GM12878 (cell line): Measurements from ENCODE around the gene PLK4. TPM values are rescaled to one million over a fixed set of nuclear protein-coding genes. Genes with fewer than 3 reads are reported as not detected.

ENCODE experiments used
- ATF2 ChIP-seq: IDR thresholded peaks from 2 replicates; pipeline ENCODE4 v1.6.1; 2012; ENCODE audit warnings: low read length, inconsistent platforms
- CREM ChIP-seq: IDR thresholded peaks from 2 replicates; pipeline ENCODE4 v1.6.1; 2014; ENCODE audit warnings: antibody characterized with exemption, low read depth
- DPF2 ChIP-seq: fragments of 450-650 bp; IDR thresholded peaks from 2 replicates; pipeline ENCODE4 v1.6.1; 2017; ENCODE audit warnings: mild to moderate bottlenecking
- IKZF2 ChIP-seq, 2 experiments: fragments of 450-650 bp; IDR thresholded peaks; 2 replicates each; pipeline ENCODE4 v1.6.1; 2017; ENCODE audit warnings: mild to moderate bottlenecking in 2 of 2, moderate library complexity in 2 of 2
- PBX3 ChIP-seq: IDR thresholded peaks from 2 replicates; pipeline ENCODE4 v1.6.1; 2011; ENCODE audit warnings: mild to moderate bottlenecking, low read depth, low read length, moderate library complexity; ENCODE audit not compliant: insufficient replicate concordance
- SMAD1 ChIP-seq: fragments of 450-650 bp; IDR thresholded peaks from 2 replicates; pipeline ENCODE4 v1.6.1; 2018; ENCODE audit warnings: mild to moderate bottlenecking, low read depth; ENCODE audit not compliant: partially characterized antibody
- SMAD5 ChIP-seq: IDR thresholded peaks from 2 replicates; pipeline ENCODE4 v1.6.1; 2016; ENCODE audit warnings: antibody characterized with exemption, low read depth
- ZNF592 ChIP-seq: fragments of 450-650 bp; IDR thresholded peaks from 2 replicates; pipeline ENCODE4 v1.6.1; 2017; ENCODE audit warnings: mild to moderate bottlenecking, moderate library complexity
- ZNF687 ChIP-seq: fragments of 450-650 bp; IDR thresholded peaks from 2 replicates; pipeline ENCODE4 v1.6.1; 2017; ENCODE audit warnings: mild to moderate bottlenecking, moderate library complexity
- polyA plus RNA-seq, 11 experiments: library from polyadenylated mRNA; depleted of rRNA in 4 of 11; unstranded in 6 of 11; stranded (reverse) in 5 of 11; fragments of >200 nt; fragmentation: Nextera tagmentation in 4 of 11; fragmentation: Illumina TruSeq in 1 of 11; extraction: Ambion mirVana in 4 of 11; extraction: Trizol in 1 of 11; gene quantifications; 1 replicate in 1 of 11; 2 replicates in 10 of 11; pipeline versions ENCODE4 v1.2.1 to v1.2.3, GENCODE V29; 2011 to 2016; ENCODE audit warnings: inconsistent platforms in 2 of 11, missing spikeins in 2 of 11, low read depth in 1 of 11
- total RNA-seq, 4 experiments: library from RNA; depleted of rRNA in 3 of 4; stranded (reverse); fragments of >200 nt in 3 of 4; fragmentation: Illumina TruSeq in 1 of 4; extraction: Trizol in 1 of 4; gene quantifications; 2 replicates each; pipeline versions ENCODE4 v1.2.1 to v1.2.3, GENCODE V29; 2013 to 2021

Gene PLK4
- total and polyA plus RNA-seq, 10 of the 15 experiments (the other 5 are each of a cell fraction or from before 2014, with no cell fraction given): 16.6 to 55.3 (median 45.8) TPM

- TF ChIP-seq ZNF592 (no peak), SMAD1 (no peak), PBX3 (peak; percentile 79), ZNF687 (0 out of 2 replicates have a peak, but pooled peaks have one; percentile 20), IKZF2 (IDR thresholded peaks at IDR 0.05) (peak; percentile 69 to 74; a peak in 3 of 4 replicates), SMAD5 (peak; percentile 30; the same call in 1 of the 2 replicates), ATF2 (peak; percentile 60), DPF2 (peak; percentile 92), CREM (peak; percentile 71)
Observed at GRCh38 chr4:127856813-127857447, 23.8 kb upstream of the PLK4 start (continued).
